Cerebellar cortex (tissue), 1 donor: ENCODE measurements around the gene SNTN.
"Not testable (repeated sequence)": the region's sequence is repeated elsewhere in the genome, so short reads cannot be mapped to it uniquely, and the experiment has no call there.

Experiments
- DNase-seq: peaks from one replicate; pipeline ENCODE4 v3.0.0-alpha.2; 2015; ENCODE audit warnings: low spot score

The SNTN gene

GRCh38 chr3:63652066-63652725 lies at the start of gene SNTN:
Gene SNTN (plus strand): TSS chr3:63652675. CDS start chr3:63652688, 13 bp downstream.
- no peak for DNase-seq

DNA sequence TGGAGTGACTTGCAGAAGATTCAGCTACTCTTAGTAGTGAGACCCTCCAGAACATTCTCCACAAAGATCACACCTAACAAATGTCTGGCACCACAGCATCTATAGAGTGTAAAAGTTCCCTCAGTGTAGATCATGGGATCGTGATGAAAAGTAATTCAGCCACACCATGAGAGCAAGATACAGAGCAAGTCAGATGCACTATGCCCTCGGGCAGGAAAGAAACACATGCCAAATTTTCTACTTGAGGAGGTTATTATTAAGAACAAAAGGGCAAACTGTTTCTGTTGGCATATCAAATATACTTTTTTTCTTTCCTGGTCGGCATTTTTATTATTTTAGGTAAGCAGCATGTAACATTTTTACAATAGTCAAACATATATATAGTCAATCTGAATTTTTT lies 44.8 kb upstream of the SNTN start:
- no peak for DNase-seq

DNA sequence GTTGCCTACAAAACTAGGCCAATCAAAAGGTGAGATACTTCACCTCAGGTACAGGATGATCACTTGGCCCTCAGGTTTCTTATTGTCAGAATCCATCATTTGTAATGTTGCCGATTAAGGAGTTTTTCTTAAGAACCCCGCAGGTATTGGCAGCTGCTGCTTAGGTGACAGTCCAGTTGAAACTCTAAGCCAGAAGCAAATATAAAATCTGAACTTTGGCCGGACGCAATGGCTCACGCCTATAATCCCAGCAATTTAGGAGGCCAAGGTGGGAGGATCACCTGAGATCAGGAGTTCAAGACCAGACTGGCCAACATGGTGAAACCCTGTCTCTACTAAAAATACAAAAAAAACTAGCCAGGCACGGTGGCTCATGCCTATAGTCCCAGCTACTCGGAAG lies 43.1 kb upstream of the SNTN start:
- DNase-seq: no peak

- DNase-seq: no peak
Measured at GRCh38 chr3:63609834-63610233, 42.6 kb upstream of the SNTN start.

DNA sequence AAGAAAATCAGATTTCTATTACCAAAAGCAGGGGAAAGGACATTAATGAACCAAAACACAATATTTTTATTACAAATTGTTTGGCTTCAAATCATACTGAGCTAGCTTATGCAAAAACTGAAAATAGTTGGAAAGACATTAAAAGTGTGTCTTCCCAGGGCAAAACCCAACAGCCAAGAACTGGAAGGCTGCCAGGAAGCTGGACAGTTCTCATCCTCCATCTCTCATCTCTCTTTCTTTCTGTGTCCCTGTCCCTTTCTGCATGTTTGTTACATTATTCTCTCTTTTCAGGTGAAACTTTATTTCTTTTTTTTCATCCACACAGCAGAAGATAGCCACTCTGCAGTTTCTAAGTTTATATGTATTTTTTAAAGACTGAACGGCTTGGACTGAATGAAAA lies 41.1 kb upstream of the SNTN start:
- DNase-seq: no peak

DNA sequence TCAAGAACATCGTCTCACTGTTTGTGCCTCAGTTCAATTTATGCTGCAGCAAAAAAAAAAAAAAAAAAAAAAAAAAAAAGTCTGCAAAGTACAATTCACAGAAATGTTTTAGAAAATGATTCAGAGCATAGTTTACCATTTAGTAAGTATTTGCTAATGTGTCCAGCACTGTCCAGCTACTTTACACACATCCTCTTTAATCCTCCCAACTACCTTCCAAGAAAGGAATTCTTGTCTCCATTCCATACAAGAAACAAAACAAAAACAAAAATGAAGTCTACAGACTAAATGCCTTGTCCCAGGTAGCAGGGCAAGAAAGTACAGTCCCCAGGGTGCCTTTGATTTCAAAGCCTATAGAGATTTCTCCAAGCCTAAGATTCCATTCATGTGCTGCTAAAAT lies 38.9 kb upstream of the SNTN start:
- DNase-seq: no peak

- no peak for DNase-seq
Measured at GRCh38 chr3:63617391-63617790, 35.1 kb upstream of the SNTN start.

GRCh38 chr3:63624941-63625560 lies 27.4 kb upstream of the SNTN start:
- peak; percentile 22 for DNase-seq

DNA sequence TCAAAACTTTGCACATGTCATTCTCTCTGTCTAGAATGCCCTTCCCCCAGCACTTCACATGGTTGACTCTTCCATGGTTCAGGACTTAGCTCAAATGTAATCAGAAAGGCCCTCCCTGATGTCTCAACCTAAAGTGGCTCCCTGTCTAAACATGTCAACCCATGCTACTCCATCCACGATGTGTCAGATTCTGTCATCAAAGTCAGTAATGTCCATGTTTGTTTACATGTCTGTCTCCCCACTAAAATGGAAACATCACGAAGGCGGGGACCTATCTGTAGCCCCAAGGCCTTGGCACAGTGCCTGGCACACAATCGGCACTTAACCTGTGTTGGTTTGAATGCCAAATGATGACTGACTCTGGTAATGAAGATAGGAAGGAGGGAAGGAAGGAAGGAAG lies 20.8 kb upstream of the SNTN start:
- DNase-seq: no peak

DNA sequence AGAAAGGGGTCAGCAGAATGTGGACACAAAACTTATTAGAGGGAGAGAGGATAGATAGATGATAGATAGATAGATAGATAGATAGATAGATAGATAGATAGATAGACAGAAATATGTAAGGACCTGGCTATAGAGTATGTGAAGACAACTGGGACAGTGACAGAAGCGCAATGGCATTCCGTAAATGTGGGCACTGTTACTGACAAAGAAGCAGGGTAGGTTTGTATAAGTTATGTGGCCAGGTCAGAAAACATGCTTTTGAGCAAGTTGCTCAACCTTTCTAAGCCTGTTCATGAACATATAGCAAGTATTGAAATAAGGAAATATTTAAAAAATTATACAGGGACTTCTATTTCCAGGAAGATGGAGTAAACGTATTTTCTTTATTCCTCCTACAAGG lies 17.3 kb upstream of the SNTN start:
- no peak for DNase-seq

- DNase-seq: no peak
Measured at GRCh38 chr3:63639806-63640205, 12.7 kb upstream of the SNTN start.

DNA sequence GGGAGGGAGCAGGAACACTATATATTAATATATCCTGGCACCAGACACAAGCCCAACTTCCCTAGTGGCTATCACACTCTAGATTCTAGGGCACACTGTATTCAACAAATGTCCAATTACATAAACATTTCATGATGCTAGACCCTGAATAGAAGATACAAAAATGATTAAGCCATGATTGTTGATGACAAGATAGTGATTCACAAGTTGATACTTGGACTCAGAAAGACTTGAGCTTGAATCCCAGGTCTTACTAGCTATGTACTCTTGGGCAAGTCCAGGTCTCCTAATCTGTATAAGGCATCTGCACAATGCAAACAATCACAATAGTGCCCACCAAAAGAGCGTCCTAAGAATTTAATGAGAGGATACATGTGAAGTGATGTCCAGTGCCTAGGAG lies 10.0 kb upstream of the SNTN start:
- no peak for DNase-seq

DNA sequence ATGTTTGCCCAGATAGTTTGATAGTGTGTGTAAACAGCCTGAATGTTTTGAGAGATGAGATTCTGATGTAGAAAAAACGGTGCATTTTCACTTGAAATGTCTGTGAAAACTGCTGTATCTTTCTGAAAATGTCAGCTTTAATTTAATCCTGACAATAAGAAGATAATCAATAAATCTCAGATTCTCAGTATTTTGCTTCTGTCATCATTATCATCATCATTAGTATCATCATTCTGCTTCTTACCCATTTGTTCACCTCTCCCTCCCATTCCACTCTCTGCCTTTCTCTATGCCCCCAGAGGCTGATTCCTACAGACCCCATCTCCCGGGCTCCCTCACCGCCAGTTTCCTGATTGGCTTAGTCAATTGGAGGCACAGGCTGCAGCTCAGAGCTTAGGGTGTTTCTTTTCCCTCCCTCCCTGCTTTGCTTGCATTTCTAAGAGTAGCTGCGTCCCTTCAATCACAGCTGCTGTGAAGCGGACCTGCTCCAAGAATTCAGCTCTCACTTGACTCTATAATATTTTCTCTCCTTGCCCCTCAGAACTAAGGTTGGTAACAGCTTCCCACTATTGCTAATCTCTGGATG lies 8.2 kb upstream of the SNTN start:
- DNase-seq: no peak

- DNase-seq: not testable (repeated sequence)
Measured at GRCh38 chr3:63644928-63645781, 7.3 kb upstream of the SNTN start.

DNA sequence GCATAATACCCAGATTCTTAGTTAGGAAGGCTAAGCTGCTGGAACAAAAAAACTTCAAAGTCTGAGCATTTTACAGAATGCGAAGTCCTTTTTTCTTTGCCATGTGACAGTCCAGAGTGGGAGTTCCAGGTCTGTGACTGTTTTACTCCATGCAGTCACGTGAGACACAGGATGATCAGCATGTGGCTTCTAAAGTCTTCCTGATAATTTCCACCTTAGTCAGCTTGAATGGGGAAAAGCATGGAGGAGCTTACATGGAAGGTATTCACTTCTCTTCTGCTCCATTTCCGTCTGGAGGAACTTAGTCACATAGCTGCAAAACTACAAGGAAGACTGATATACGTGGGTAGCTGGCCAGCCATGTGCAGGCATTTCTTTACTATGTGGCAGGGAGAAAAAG lies 1.7 kb downstream of the SNTN start:
- DNase-seq: no peak

GRCh38 chr3:63654931-63655330 lies 2.5 kb downstream of the SNTN start:
- no peak for DNase-seq

DNA sequence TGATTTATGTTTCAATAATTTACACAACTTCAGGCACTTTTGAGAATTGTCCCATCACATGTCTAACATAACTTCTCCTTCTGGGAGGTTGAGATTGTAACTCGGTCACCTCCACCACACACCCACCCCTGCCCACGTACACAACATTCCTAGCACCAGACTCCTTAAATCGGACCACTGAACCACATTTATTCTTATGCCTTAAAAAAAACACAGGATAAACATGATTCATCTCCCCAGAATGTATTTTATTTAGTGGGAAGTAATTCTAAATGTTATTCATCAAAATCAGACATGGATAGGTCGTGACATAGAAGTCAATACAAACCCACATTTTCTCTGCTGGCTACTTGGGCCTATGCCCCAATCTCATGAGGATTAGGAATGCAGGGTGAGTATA lies 3.0 kb downstream of the SNTN start:
- DNase-seq: no peak

- DNase-seq: no peak
Measured at GRCh38 chr3:63656786-63657185, 4.3 kb downstream of the SNTN start.

DNA sequence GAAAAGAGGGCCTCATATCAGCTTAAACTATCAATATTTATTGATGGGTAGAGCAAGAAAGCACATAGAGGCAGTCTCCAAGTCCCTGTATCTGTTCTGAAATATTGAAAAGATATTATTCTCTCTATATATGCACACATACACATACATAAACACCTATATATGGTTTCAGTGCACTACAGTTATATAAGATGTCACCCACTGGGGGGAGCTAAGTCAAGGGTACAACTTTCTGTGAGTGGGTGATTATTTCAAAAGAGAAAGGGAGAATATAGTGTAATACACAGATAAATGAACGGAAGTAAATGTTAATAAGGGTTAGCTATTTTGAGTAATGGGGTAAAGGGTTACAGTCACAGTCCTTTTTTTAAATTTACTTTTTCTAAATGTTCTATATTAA lies 8.8 kb downstream of the SNTN start:
- DNase-seq: no peak

DNA sequence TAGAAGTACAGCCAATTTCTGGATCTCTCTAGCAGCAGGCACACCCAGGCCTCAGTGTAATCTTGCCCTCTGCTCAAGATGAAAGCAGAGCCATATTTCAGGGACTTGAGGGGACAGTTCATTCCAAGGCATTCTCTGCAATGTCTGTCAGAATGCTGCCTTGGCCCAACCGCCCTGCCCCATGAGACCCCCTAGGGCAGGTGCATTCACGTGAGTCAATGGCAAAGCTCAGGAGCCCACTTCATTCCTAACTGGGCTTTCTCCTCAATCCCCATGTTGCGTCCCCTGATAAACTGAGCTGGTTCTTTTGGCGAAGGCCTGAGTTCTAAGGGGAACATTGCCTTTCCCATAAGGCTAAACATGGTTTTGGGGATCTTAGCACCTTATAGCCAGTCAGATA lies 9.5 kb downstream of the SNTN start:
- DNase-seq: no peak

- DNase-seq: no peak
Measured at GRCh38 chr3:63662500-63662899, 10.0 kb downstream of the SNTN start.

GRCh38 chr3:63670544-63670943 lies 18.1 kb downstream of the SNTN start:
- DNase-seq: no peak

DNA sequence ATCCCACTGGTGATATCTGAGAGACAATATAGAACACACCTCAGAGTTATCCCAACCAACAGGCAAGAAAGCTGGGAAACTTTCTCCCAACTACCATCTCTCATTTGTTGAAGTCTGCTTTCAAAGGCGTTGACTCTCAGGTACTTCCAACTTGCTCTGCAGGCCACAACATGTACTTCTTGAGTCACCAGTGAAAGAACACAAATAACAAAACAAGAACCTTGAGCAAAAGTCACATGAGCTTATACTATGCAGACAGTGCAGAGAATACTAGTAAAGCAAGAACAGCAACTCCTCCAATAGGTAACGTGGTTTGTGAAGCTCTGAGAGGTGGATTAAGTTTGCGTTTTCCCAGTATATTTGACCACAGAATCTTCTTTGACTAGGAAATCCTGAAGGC lies 20.6 kb downstream of the SNTN start:
- DNase-seq: no peak
